WTC11 (cell line): ENCODE data around the gene TMEM263. TPM values are rescaled to one million over a fixed set of nuclear protein-coding genes. Genes with fewer than 3 reads are reported as not detected.

ENCODE experiments used
- ATAC-seq: fragments of 200-7000 bp; cut with Tn5 transposase; 2 replicates; pipeline ENCODE4 v1.10.0; 2021; ENCODE audit warnings: mild to moderate bottlenecking, moderate library complexity
- CTCF ChIA-PET: fragments of 300-600 bp; sonication (Branson Sonifier 250); formaldehyde crosslinking; loops from one replicate; lab custom pipeline; 2021; ENCODE audit warnings: antibody characterized with exemption; lab: Charles Lee
- POLR2A ChIA-PET: fragments of 350-600 bp; sonication (Branson Sonifier 250); formaldehyde crosslinking; loops from one replicate; lab custom pipeline; 2021; ENCODE audit warnings: antibody characterized with exemption; lab: Charles Lee
- DNase-seq: peaks from one replicate; pipeline ENCODE4 v3.0.0; 2021; ENCODE audit warnings: low spot score
- H3K27ac Mint-ChIP-seq: 2 replicates; pipeline ENCODE4 v1.8.0; 2021; ENCODE audit warnings: mixed read lengths
- H3K27me3 Mint-ChIP-seq: 2 replicates; pipeline ENCODE4 v1.8.0; 2021; ENCODE audit warnings: low read depth, mild to moderate bottlenecking, moderate library complexity, mixed read lengths
- H3K36me3 Mint-ChIP-seq: 2 replicates; pipeline ENCODE4 v1.8.0; 2021; ENCODE audit warnings: mixed read lengths
- H3K4me1 Mint-ChIP-seq: 2 replicates; pipeline ENCODE4 v1.8.0; 2022; ENCODE audit warnings: mixed read lengths
- H3K4me3 Mint-ChIP-seq: 2 replicates; pipeline ENCODE4 v1.8.0; 2021; ENCODE audit warnings: mild to moderate bottlenecking, moderate library complexity, mixed read lengths
- H3K9me3 Mint-ChIP-seq: 2 replicates; pipeline ENCODE4 v1.8.0; 2021; ENCODE audit warnings: mixed read lengths
- ATF3 ChIP-seq: sonication (generic); formaldehyde crosslinking; conservative IDR thresholded peaks from 2 replicates; pipeline ENCODE4 v1.8.1; 2022; ENCODE audit warnings: mild to moderate bottlenecking, missing genetic modification reagents
- CDX4 ChIP-seq: fragments of 250-450 bp; sonication (Bioruptor Pico); IDR thresholded peaks from 2 replicates; pipeline ENCODE4 v1.9.0; 2021; ENCODE audit warnings: moderate library complexity, mild to moderate bottlenecking, inconsistent platforms, borderline replicate concordance
- CREB1 ChIP-seq: sonication (generic); formaldehyde crosslinking; IDR thresholded peaks from 2 replicates; pipeline ENCODE4 v1.8.0; 2023; ENCODE audit warnings: mild to moderate bottlenecking, missing genetic modification reagents
- E2F5 ChIP-seq: sonication (generic); formaldehyde crosslinking; IDR thresholded peaks from 2 replicates; pipeline ENCODE4 v1.8.1; 2022; ENCODE audit warnings: mild to moderate bottlenecking, moderate library complexity, missing genetic modification reagents
- ERG ChIP-seq: fragments of 250-450 bp; sonication (Bioruptor Pico); IDR thresholded peaks from 2 replicates; pipeline ENCODE4 v1.8.0; 2021; ENCODE audit warnings: mild to moderate bottlenecking
- ESRRA ChIP-seq: sonication (generic); formaldehyde crosslinking; IDR thresholded peaks from 2 replicates; pipeline ENCODE4 v1.8.1; 2022; ENCODE audit warnings: mild to moderate bottlenecking, missing genetic modification reagents, borderline replicate concordance
- ETV6 ChIP-seq: sonication (generic); formaldehyde crosslinking; IDR thresholded peaks from 2 replicates; pipeline ENCODE4 v1.8.1; 2022; ENCODE audit warnings: mild to moderate bottlenecking, missing genetic modification reagents
- FOXP1 ChIP-seq: sonication (generic); formaldehyde crosslinking; IDR thresholded peaks from 2 replicates; pipeline ENCODE4 v1.8.0; 2022; ENCODE audit warnings: missing genetic modification reagents, mild to moderate bottlenecking, moderate library complexity, borderline replicate concordance
- GRHL2 ChIP-seq: fragments of 250-450 bp; sonication (Bioruptor Pico); IDR thresholded peaks from 2 replicates; pipeline ENCODE4 v1.8.0; 2022; ENCODE audit warnings: mild to moderate bottlenecking, moderate library complexity; ENCODE audit not compliant: insufficient replicate concordance, severe bottlenecking
- GTF2I ChIP-seq: fragments of 250-450 bp; sonication (Bioruptor Pico); conservative IDR thresholded peaks from 2 replicates; pipeline ENCODE4 v1.4.0; 2021; ENCODE audit warnings: mild to moderate bottlenecking
- KAT7 ChIP-seq: sonication (generic); formaldehyde crosslinking; IDR thresholded peaks from 2 replicates; pipeline ENCODE4 v1.8.1; 2023; ENCODE audit warnings: missing genetic modification reagents, mild to moderate bottlenecking, borderline replicate concordance
- PRRX2 ChIP-seq: fragments of 250-450 bp; sonication (Bioruptor Pico); IDR thresholded peaks from 2 replicates; pipeline ENCODE4 v1.8.0; 2021; ENCODE audit warnings: mild to moderate bottlenecking
- SMAD4 ChIP-seq: sonication (generic); formaldehyde crosslinking; IDR thresholded peaks from 2 replicates; pipeline ENCODE4 v1.8.0; 2022; ENCODE audit warnings: mild to moderate bottlenecking, missing genetic modification reagents
- TP53 ChIP-seq: sonication (generic); formaldehyde crosslinking; IDR thresholded peaks from 2 replicates; pipeline ENCODE4 v1.8.1; 2023; ENCODE audit warnings: mild to moderate bottlenecking, missing genetic modification reagents
- ZNF281 ChIP-seq: sonication (generic); formaldehyde crosslinking; IDR thresholded peaks from 2 replicates; pipeline ENCODE4 v1.8.0; 2023; ENCODE audit warnings: mild to moderate bottlenecking, missing genetic modification reagents
- ZNF317 ChIP-seq: sonication (generic); formaldehyde crosslinking; IDR thresholded peaks from 2 replicates; pipeline ENCODE4 v1.8.1; 2023; ENCODE audit warnings: low read depth, mild to moderate bottlenecking, moderate library complexity, missing genetic modification reagents, borderline replicate concordance
- total RNA-seq: library from RNA; stranded (reverse); gene quantifications from 3 replicates; pipeline ENCODE4 v1.2.3, GENCODE V29; 2021
- TF ChIP-seq, protein P1 (sequence below): sonication (generic); formaldehyde crosslinking; IDR thresholded peaks from 2 replicates; pipeline ENCODE4 v1.8.0; 2022; ENCODE audit warnings: mild to moderate bottlenecking, missing genetic modification reagents
- TF ChIP-seq, protein P2 (sequence below): fragments of 200-600 bp; IDR thresholded peaks from 2 replicates; pipeline ENCODE4 v1.8.0; 2022; ENCODE audit warnings: antibody characterized with exemption
- TF ChIP-seq, protein P3 (sequence below): sonication (generic); formaldehyde crosslinking; IDR thresholded peaks from 2 replicates; pipeline ENCODE4 v1.8.1; 2023; ENCODE audit warnings: mild to moderate bottlenecking, missing genetic modification reagents, borderline replicate concordance

TMEM263 gene
- total RNA-seq, 1 experiment from 2014 or later = 18.0 TPM

GRCh38 chr12:107012736-107013425 lies 57.2 kb downstream of the TMEM263 start:
- ChIA-PET CTCF (interaction anchor here (1.6 kb wide), 1 partner anchor 92 kb away, joined by 7 read pairs; no protein-coding TSS in a partner anchor), POLR2A (no interaction called here)
- no peak overlapping the region for H3K27ac Mint-ChIP-seq
- H3K9me3 Mint-ChIP-seq = 0 out of 2 replicates have a peak, but pooled peaks cover 4% of the 10 kb centered on the region
- DNase-seq (no peak), ATAC-seq (no peak)
- no peaks in the 10 kb centered on the region for H3K36me3 Mint-ChIP-seq
- TF ChIP-seq CDX4 (CRISPR knock-in tag) = no peak
- no peak for TF ChIP-seq KAT7 (CRISPR knock-in tag)
- TF ChIP-seq CREB1 (CRISPR knock-in tag) = no peak
- no peak for TF ChIP-seq ZNF317 (CRISPR knock-in tag)
- TF ChIP-seq E2F5 (CRISPR knock-in tag) = no peak
- TF ChIP-seq GTF2I (CRISPR knock-in tag) = no peak
- TF ChIP-seq, protein P1, sequence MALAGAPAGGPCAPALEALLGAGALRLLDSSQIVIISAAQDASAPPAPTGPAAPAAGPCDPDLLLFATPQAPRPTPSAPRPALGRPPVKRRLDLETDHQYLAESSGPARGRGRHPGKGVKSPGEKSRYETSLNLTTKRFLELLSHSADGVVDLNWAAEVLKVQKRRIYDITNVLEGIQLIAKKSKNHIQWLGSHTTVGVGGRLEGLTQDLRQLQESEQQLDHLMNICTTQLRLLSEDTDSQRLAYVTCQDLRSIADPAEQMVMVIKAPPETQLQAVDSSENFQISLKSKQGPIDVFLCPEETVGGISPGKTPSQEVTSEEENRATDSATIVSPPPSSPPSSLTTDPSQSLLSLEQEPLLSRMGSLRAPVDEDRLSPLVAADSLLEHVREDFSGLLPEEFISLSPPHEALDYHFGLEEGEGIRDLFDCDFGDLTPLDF (CRISPR knock-in tag) = no peak
- TF ChIP-seq ESRRA (CRISPR knock-in tag) = no peak
- no peak for TF ChIP-seq SMAD4 (CRISPR knock-in tag)
- TF ChIP-seq ERG (CRISPR knock-in tag) = no peak
- no peak for TF ChIP-seq TP53 (CRISPR knock-in tag)
- no peak for TF ChIP-seq PRRX2 (CRISPR knock-in tag)
- TF ChIP-seq ETV6 (CRISPR knock-in tag) = no peak
- TF ChIP-seq, protein P2, sequence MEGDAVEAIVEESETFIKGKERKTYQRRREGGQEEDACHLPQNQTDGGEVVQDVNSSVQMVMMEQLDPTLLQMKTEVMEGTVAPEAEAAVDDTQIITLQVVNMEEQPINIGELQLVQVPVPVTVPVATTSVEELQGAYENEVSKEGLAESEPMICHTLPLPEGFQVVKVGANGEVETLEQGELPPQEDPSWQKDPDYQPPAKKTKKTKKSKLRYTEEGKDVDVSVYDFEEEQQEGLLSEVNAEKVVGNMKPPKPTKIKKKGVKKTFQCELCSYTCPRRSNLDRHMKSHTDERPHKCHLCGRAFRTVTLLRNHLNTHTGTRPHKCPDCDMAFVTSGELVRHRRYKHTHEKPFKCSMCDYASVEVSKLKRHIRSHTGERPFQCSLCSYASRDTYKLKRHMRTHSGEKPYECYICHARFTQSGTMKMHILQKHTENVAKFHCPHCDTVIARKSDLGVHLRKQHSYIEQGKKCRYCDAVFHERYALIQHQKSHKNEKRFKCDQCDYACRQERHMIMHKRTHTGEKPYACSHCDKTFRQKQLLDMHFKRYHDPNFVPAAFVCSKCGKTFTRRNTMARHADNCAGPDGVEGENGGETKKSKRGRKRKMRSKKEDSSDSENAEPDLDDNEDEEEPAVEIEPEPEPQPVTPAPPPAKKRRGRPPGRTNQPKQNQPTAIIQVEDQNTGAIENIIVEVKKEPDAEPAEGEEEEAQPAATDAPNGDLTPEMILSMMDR = no peak
- TF ChIP-seq FOXP1 (CRISPR knock-in tag) = no peak
- TF ChIP-seq ATF3 (CRISPR knock-in tag) = no peak
- no peak for TF ChIP-seq GRHL2 (CRISPR knock-in tag)
- H3K4me1 Mint-ChIP-seq = no peaks in the 10 kb centered on the region
- H3K4me3 Mint-ChIP-seq = no peak overlapping the region
- H3K27me3 Mint-ChIP-seq = no peaks in the 10 kb centered on the region

DNA sequence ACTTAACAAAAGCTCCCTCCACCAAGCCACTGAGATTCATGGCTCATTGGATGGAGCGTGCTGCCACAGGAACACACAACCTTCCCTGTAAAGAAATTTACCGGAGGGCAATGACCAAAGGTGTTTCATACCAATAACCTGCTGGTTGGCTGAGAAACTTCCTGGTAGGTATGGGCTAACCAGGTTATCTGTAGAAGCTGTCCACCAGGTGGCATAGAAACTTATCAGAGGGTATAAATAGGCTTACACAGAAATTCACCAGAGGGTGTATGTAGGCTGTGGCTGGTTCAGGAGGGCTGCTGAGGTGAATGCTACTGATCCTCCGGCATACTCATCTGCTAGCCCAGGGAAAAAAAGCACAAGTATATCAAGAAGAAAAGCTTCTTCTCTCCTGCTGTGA lies 58.3 kb downstream of the TMEM263 start:
- Mint-ChIP-seq H3K27ac (no peak overlapping the region), H3K4me3 (no peak overlapping the region), H3K9me3 (no peaks in the 10 kb centered on the region), H3K4me1 (no peaks in the 10 kb centered on the region), H3K36me3 (no peaks in the 10 kb centered on the region), H3K27me3 (no peaks in the 10 kb centered on the region)
- no peak for DNase-seq
- ChIA-PET POLR2A (no interaction called here), CTCF (interaction anchor here (0.6 to 1.6 kb wide), 2 partner anchors 91 to 387 kb away, joined by 3 to 7 read pairs; no protein-coding TSS in a partner anchor)
- ATAC-seq = peak; percentile 97
- TF ChIP-seq, protein P1 (CRISPR knock-in tag) = no peak
- TF ChIP-seq ZNF281 (CRISPR knock-in tag) = no peak
- TF ChIP-seq, protein P3, sequence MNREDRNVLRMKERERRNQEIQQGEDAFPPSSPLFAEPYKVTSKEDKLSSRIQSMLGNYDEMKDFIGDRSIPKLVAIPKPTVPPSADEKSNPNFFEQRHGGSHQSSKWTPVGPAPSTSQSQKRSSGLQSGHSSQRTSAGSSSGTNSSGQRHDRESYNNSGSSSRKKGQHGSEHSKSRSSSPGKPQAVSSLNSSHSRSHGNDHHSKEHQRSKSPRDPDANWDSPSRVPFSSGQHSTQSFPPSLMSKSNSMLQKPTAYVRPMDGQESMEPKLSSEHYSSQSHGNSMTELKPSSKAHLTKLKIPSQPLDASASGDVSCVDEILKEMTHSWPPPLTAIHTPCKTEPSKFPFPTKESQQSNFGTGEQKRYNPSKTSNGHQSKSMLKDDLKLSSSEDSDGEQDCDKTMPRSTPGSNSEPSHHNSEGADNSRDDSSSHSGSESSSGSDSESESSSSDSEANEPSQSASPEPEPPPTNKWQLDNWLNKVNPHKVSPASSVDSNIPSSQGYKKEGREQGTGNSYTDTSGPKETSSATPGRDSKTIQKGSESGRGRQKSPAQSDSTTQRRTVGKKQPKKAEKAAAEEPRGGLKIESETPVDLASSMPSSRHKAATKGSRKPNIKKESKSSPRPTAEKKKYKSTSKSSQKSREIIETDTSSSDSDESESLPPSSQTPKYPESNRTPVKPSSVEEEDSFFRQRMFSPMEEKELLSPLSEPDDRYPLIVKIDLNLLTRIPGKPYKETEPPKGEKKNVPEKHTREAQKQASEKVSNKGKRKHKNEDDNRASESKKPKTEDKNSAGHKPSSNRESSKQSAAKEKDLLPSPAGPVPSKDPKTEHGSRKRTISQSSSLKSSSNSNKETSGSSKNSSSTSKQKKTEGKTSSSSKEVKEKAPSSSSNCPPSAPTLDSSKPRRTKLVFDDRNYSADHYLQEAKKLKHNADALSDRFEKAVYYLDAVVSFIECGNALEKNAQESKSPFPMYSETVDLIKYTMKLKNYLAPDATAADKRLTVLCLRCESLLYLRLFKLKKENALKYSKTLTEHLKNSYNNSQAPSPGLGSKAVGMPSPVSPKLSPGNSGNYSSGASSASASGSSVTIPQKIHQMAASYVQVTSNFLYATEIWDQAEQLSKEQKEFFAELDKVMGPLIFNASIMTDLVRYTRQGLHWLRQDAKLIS (CRISPR knock-in tag) = no peak
